ACHN (cell line): ENCODE results near the gene PCBP3.
"Not testable (repeated sequence)": the region's sequence is repeated elsewhere in the genome, so short reads cannot be mapped to it uniquely, and the experiment has no call there.

Experiments
- DNase-seq: peaks from one replicate; pipeline ENCODE4 v3.0.0-alpha.2; 2015
- in situ Hi-C: cut with HindIII; loops from 2 replicates; pipeline ENCODE4 v1.10.0; 2017; ENCODE audit warnings: low sequenced_read_pairs, low pct_ligation_motif_present, low pct_unique_long_range_greater_than_20kb

The PCBP3 gene

DNA sequence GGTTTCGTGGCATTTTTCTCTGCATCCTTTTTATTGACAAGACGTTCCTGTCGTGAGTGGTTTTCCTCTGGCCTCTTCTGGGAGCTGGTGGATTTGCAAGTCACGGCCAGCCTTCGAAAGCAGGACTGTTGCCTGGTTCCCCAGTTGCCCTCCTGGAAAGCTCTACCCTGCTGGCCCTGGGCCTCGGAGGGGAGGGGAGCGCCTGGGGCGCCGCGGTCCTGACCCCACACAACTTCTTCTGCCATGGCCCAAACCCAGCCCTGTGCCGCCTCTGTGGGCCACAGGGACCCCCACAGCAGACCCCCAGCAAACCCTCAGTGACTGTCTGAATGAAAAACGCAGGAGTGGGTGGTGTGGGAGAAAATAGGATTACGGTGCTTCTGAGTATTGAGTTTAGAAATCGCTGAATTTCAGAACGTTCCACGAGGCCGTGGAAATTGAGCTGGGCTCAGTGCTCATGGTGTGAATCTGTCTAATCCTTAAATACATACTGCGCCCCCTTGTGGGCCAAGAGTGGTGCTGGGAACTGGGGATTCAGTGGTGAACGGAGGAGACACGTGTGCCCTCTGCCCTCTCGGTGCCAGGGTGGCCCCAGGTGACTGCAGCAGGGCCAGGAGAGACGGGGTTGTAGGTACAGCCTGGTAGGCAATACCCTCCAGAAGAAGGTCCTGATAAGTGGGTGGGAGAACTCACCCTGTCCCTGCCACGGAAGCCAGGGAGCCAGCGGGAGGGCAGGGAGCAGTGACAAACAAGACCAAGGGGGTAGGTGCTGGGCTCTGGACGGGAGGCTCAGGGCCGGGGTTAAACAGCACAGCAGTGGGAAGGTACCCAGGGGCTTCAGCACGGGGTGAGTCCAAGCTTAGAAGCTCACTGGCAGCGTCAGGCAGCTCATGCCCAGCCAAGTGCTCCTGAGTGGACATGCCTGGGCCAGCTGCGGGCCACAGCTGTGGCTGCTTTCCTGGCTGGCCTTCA lies 236.9 kb downstream of the PCBP3 start:
- in situ Hi-C loops = no loop called here
- peak; percentile 75 for DNase-seq

DNA sequence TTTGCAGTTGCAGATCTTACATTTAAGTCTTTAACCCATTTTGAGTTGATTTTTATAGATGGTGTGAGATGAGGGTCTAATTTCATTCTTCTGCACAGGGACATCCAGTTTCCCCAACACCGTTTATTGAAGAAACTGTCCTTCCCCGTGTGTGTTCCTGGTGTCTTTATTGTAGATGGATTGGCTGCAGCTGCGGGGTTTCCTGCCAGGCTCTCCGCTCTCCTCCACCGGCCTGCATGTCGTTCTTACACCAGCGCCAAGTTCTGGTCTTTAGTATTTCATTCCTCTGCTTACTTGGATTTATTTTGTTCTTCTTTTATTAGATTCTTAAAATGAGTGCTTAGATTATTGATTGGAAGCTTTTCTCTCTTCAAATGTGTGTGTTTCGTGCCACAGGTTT lies 239.1 kb downstream of the PCBP3 start:
- in situ Hi-C loops = no loop called here
- no peak for DNase-seq

DNA sequence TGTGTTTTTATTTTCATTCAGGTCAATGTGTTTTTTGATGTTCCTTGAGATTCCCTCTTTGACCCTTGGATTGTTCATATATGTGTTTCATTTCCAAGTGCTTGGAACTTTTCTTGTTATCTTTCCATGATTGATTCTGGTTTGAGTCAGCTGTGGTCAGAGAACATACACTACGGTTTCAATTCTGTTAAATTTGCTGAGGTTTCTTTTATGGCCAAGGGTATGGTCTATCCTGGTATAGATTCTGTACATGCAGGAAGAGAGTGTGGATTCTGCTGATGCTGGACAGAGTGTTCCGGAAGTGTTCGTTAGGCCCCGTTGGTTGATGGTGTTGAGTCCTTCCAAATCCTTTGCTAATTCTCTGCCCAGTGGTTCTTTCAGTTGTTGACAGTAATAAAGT lies 239.6 kb downstream of the PCBP3 start:
- DNase-seq = no peak
- in situ Hi-C loops = no loop called here

DNA sequence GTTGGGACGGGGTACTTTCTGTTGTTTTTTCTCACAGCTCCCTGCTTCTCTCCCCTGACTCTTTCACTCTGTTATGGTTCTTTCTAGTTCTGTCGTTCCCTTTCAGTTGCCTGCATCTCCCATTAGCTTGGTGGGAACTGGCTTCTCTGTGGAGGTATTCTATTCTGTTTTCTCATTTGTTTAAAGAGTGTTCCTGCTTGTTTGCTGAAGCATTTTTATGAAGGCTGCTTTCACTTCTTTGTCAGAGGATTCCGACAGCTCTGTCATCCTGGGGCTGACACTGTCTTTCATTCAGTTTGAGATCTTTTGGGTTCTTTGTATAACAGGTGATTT lies 242.0 kb downstream of the PCBP3 start:
- in situ Hi-C loops = no loop called here
- no peak for DNase-seq

DNA sequence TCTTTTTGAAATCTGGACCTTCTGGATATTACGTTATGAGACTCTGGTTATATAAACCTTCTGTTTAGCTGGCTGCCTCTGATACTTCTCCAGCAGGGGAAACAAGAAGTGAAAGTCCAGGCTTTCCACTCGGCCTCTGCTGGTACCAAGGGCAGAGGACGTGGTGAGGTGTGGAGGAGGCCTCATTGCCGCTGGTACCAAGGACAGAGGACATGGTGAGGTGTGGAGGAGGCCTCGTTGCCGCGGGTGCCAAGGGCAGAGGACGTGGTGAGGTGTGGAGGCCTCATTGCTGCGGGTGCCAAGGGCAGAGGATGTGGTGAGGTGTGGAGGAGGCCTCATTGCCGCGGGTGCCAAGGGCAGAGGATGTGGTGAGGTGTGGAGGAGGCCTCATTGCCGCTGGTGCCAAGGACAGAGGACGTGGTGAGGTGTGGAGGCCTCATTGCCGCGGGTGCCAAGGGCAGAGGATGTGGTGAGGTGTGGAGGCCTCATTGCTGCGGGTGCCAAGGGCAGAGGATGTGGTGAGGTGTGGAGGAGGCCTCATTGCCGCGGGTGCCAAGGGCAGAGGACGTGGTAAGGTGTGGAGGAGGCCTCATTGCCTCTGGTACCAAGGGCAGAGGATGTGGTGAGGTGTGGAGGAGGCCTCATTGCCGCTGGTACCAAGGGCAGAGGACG lies 242.5 kb downstream of the PCBP3 start:
- DNase-seq, in situ Hi-C loops: not testable (repeated sequence)

DNA sequence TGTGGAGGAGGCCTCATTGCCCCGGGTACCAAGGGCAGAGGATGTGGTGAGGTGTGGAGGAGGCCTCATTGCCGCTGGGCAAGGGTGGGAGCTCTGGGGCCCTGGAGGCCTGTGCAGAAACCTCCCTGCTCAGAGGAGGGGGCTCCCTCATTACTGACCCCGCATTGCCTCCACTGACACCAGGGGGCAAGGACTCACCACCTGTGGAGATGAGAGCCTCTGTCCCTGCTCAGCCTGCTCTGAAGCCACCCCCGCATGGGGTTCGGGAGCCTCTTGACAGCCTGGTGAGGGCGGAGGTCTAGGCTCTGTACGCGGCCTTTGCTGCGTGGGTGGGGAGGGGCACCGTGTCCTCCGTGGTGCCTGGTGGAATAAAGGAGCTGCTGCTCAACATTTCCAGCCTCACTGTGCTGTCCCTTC lies 243.1 kb downstream of the PCBP3 start:
- no peak for DNase-seq
- in situ Hi-C loops = no loop called here

DNA sequence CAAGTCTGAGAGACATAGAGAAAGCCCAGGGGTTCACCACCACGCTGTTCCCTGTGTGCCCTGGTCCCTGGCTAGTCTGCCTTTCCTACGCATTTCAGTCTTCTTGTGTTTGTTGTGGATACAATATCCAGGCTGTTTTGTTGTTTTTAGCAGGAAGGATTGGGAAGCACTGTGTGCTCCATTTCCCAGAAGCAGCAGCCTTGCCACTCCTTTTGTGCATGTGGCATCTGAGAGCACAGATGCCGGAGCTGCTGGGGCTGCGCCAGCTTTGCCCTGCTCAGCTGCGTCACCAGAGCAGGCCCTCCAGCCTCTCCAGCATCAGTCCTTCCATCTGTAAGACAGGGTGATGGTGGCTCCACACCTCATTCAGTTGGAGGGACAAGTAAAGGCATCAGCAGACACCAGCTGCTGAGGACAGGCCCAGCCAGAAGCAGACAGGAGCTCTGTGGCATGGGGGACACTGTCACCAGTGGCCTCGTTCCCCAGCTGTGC lies 243.6 kb downstream of the PCBP3 start:
- DNase-seq = no peak
- in situ Hi-C loops = no loop called here

DNA sequence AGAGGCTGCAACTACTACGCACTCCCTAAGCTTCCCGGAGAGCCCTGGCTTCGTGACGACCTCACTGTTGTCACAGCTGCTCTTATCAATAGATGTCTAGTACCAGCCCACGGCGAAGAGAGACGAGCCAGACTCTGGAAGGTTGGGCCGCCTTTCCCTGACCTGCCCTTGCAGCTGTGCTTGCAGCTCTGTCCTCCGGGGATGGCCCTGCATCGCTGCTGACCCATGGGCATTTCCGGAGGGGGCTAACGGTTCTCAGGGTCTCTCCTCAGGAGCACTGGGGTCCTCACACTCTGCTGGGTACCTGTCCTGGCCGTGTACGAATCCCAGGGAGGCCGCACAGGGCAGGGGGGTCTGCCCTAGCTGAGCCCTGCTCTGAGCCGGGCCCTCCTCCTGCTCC lies 244.3 kb downstream of the PCBP3 start:
- DNase-seq = no peak
- in situ Hi-C loops = no loop called here

DNA sequence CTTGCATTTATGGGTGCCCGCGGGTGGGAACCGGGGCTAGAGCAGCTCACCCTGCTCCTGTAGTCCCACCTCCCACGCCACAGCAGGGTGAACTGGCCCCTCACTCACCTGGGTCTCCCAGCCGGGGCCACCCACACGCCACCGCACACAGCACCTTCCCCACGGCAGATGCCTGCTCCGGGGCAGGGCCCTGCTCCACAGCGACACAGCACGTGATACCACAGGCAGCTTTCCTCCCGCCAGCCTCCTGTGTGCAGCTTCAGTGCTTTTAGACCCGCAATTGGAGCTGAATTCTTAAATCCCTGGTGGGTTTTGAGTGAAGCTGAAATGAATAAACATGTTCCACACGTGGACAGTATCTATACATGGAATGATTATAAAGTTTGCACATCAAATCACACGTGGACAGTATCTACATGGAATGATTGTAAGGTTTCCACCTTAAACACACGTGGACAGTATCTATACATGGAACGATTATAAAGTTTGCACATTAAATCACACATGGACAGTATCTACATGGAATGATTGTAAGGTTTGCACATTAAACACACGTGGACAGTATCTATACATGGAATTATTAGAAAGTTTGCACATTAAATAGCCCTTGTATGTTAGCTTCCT lies 245.0 kb downstream of the PCBP3 start:
- in situ Hi-C loops = no loop called here

DNA sequence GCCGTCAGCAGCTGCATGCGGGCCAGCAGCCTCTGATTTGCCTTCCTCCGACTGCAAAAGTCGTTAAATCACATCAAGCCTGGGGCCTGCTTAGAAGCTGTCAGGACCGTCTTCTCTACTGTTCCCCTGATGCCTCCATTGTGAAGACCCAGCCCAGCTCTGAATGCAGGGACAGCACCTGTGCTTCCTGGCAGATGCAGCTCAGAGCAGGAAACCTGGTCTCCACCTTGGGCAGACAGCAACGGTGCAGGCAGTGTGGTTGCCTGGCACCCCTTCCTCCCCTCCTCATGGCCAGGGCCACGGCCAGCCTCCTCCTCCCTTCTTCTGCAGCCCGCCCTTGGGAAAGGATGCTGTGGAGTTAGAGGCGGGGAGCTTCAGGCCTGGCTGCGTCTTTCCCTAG lies 245.7 kb downstream of the PCBP3 start:
- in situ Hi-C loops = no loop called here
- DNase-seq = no peak

More for the DNA sequence above, 245.0 kb downstream of the PCBP3 start:
- DNase-seq = no peak

DNA sequence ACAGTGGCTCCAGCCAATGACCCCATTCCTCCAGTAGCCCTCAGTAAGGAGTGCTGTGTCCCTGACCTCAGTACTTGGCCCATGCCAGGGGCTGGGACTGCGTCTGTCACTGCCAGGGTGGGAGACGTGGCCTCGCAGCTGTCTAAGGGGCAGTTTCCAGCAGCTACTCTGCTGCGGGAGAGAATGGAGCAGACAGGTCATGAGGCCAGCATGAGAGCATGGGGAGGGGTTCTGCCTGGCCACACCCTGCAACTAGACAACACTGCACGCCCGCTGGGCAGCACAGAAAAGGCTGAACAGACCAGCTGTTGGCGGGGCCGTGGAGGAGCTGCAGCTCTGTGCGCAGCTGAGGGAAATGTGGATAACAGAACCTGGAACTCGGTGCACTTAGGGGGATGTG lies 246.4 kb downstream of the PCBP3 start:
- no peak for DNase-seq
- in situ Hi-C loops = no loop called here

DNA sequence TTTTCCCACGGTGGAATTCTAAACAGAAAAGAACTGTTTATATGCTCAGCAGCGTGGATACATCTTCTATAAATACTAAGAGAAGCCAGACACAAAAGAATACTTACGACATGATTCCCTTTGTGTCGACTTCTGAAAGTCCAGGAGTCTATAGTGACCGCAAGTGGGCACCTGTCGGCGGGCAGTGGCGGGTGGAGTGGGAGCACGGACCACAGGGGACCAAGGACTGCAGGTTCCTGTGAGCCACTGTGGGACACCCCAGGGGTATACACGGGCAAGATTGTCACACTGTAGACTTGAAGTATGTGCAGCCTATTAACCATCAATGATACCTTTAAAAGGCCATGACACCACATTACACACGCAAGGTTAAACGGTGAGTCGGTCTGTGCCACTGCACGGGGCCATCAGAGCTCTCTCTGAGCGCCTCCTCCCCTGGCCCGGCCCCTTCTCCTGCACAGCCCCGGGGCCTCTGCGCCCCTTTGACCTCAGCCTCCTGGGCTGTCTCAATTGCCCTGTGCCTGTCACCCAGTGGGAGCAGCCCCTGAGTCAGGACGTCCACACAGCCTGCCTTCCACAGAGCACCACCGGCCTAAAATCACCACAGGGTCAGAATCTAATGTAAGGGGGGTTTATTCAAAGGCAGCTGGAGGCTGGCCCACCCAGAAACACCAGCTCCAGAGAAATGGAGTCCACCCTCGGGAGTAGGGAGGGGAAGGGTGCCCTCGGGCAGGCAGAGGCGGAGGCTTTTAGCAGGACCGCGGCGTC lies 248.0 kb downstream of the PCBP3 start:
- in situ Hi-C loops = no loop called here
- DNase-seq = no peak

DNA sequence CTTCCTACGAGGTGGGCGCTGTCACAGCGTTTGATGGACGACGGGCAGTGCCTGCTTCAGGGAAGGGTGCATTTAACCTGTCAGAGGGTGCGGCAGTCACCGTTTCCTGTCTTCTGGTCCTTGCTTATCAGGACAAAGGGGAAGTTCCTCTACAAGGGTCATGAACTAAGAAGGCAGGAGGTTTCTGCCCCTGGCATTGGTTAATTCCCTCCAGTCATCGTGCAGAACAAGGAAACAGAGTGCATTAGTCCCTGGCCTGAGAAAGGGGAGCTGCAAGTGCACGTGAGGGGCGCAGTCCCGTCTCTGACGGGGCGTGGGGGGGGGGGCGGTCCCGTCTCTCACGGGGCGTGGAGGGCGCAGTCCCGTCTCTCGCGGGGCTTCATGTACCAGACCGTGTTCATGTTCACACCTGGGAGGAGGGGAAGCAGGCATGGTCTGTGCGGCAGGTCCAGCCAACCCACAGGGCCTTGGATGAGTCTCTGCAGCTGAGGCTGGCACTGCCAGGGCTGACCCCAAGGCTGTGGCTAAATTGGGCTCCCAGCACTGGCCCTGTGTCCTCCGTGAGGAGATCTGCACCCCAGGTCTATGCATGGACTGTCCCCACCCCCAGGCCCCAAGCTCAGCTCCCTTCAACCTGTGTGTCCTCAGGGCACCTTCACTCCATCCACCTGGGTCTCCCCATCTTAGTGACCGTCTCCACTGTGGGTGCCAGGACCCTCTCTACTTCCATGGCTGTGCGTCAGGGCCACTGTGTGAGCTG lies 248.8 kb downstream of the PCBP3 start:
- DNase-seq = no peak
- in situ Hi-C loops = no loop called here

DNA sequence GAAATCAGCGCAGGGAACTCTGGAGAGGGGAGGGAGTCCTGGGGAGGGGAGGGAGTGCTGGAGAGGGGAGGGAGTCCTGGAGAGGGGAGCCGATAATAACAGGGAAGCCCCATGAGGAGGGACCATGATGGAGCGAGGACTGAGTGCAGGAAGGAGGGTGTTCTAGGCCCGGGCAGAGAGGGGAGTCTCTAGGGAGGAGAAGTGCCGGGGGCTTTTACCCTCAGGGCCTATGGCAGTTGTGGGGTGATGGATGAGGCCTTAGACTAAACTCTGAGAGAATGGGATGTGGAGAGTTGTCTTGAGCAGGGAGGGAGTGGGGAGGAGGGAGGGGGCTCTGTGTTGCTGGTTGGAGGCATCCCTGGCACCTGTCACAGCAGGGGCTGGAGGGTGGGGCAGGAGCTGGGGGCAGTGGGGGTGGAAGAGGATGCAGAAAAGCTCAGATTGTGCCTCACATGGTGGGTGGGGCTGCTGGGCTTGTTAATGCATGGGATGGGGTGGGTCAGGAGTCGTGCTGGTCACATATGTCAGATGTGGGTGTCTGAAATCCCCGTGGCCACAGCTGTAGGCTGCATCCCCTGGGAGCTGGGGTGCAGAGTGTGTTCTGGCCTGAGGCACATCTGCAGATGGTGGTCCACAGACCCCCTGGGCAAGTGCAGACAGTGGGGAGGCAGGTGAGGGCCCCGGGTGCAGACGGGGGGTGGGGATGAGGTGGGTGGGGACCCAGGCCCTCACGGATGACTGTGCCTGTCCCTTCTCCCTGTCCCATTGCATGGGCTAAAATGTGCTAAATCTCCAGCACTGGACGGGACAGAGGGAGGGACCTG lies 249.6 kb downstream of the PCBP3 start:
- DNase-seq = no peak
- in situ Hi-C loops = no loop called here

DNA sequence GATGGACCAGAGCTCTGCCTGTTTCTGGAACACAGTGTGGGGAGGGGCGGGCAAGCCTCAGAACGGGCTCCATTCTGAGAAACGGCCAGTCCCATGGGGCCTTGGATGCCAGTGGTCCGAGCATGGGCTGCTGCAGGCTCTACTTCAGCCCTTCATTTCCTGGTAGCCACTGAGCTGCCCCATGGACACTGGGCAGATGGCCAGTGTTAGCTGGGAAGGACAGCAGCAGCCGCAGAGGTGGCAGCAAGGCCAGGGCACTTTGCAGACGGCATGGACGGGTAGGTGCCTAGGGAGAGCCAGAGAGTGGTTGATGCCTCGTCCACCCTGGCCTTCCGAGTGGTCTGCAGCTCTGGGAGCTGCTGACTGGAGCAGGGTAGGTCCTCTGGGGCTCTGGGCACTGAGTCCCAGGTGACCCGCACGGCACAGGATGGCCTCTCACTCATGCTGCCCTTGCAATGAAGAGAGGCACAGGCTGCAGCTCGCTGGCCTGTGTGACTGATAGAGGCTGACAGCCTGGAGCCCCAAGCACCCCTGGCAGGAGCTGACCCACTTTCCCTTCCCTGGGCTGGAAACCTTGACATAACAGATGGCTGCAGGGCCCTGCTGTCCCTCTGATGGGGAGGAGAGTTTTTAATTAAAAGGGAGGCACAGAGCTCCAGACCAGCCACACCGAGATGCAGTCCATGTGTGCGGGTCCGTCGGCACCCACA lies 250.4 kb downstream of the PCBP3 start:
- DNase-seq = no peak
- in situ Hi-C loops = no loop called here

DNA sequence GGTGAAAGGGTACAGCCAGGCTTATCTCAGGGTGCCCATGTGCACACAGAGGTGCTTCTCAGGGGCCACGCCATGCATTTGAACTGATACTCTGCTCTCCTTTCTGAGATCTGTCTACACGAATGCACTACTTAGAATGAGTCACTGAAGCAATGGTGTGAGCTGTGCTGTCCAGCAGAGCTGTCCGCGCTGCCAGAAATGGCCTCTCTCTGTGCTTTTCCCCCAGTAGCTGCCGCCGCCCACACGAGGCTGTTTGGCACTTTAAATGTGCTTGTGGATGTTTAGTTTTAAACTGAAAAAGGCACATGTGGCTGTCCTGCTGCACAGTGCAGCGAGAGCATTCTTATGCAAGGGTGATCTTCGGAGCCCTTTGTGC lies 250.9 kb downstream of the PCBP3 start:
- no peak for DNase-seq
- in situ Hi-C loops = no loop called here
